ENCODE measurements around the gene TNFAIP8L1. TPM values are rescaled to one million over a fixed set of nuclear protein-coding genes. Genes with fewer than 3 reads are reported as not detected.

Gene TNFAIP8L1
- total and polyA plus RNA-seq, 4 donors = 15.6 to 29.0 (median 20.1) TPM

DNA sequence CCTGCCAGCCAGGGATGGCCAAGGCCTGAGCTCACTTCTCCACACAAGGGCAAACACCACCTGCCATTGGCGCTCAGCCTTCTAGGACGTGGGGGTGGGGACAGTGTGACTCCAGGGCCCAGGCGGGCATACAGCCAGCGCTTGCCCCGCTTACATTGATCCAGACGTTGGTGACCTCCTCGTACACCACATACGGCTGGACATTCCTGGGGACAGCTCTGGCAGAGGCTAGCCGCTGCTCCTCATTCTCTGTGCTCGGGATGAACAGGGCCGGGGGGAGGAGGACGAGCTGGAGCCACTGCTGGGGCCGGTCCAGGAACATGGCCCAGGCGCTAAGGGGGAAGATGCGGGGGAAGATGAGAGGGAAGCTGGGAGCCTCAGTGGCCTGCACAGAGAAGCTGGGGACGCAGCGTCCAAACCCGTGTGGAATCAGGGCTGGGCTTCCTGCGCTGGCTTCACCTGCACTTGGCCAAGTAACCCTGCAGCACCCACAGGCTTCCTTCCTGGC lies 56.0 kb downstream of the TNFAIP8L1 start:
- peaks cover 24 to 43% (median 35%) of the 10 kb centered on the region in 4 donors for H3K36me3 ChIP-seq (ENCODE audit: control insufficient read depth in 4 of 4, insufficient read depth in 3 of 4, low read depth in 1 of 4, low read length in 3 of 4)
- H3K9me3 ChIP-seq (ENCODE audit: control insufficient read depth in 4 of 4, low read length in 3 of 4) = no peaks in the 10 kb centered on the region
- H3K27ac ChIP-seq (ENCODE audit: low read depth in 1 of 2, low read length in 2 of 2) = peak overlapping the region; percentile 44 to 85
- H3K4me3 ChIP-seq (ENCODE audit: low read depth in 1 of 3, low read length in 3 of 3) = no peak overlapping the region
- no peaks in the 10 kb centered on the region for H3K27me3 ChIP-seq (ENCODE audit: control insufficient read depth in 4 of 4, insufficient read depth in 4 of 4, low read length in 3 of 4)
- TF ChIP-seq FOXA1 (IDR thresholded peaks at IDR 0.05) (no peak), FOXA2 (IDR thresholded peaks at IDR 0.05) (no peak), NR2F2 (IDR thresholded peaks at IDR 0.05) (no peak), TAF1 (conservative IDR thresholded peaks at IDR 0.05) (no peak), HNF4A (conservative IDR thresholded peaks at IDR 0.05) (peak in 1 of 2 donors; percentile 2), HNF4G (IDR thresholded peaks at IDR 0.05) (no peak), RXRA (IDR thresholded peaks at IDR 0.05) (peak; percentile 11 to 42), RAD21 (IDR thresholded peaks at IDR 0.05) (no peak), EGR1 (IDR thresholded peaks at IDR 0.05; ENCODE audit: low read depth in 2 of 2) (no peak), YY1 (IDR thresholded peaks at IDR 0.05) (no peak)
- TF ChIP-seq, protein P1, sequence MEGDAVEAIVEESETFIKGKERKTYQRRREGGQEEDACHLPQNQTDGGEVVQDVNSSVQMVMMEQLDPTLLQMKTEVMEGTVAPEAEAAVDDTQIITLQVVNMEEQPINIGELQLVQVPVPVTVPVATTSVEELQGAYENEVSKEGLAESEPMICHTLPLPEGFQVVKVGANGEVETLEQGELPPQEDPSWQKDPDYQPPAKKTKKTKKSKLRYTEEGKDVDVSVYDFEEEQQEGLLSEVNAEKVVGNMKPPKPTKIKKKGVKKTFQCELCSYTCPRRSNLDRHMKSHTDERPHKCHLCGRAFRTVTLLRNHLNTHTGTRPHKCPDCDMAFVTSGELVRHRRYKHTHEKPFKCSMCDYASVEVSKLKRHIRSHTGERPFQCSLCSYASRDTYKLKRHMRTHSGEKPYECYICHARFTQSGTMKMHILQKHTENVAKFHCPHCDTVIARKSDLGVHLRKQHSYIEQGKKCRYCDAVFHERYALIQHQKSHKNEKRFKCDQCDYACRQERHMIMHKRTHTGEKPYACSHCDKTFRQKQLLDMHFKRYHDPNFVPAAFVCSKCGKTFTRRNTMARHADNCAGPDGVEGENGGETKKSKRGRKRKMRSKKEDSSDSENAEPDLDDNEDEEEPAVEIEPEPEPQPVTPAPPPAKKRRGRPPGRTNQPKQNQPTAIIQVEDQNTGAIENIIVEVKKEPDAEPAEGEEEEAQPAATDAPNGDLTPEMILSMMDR (IDR thresholded peaks at IDR 0.05; ENCODE audit: low read depth, low read length, missing input control) = no peak
- TF ChIP-seq, protein P2, sequence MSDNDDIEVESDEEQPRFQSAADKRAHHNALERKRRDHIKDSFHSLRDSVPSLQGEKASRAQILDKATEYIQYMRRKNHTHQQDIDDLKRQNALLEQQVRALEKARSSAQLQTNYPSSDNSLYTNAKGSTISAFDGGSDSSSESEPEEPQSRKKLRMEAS (IDR thresholded peaks at IDR 0.05) = no peak
- TF ChIP-seq, protein P3, sequence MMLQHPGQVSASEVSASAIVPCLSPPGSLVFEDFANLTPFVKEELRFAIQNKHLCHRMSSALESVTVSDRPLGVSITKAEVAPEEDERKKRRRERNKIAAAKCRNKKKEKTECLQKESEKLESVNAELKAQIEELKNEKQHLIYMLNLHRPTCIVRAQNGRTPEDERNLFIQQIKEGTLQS (IDR thresholded peaks at IDR 0.05) = no peak
- TF ChIP-seq, protein P4, sequence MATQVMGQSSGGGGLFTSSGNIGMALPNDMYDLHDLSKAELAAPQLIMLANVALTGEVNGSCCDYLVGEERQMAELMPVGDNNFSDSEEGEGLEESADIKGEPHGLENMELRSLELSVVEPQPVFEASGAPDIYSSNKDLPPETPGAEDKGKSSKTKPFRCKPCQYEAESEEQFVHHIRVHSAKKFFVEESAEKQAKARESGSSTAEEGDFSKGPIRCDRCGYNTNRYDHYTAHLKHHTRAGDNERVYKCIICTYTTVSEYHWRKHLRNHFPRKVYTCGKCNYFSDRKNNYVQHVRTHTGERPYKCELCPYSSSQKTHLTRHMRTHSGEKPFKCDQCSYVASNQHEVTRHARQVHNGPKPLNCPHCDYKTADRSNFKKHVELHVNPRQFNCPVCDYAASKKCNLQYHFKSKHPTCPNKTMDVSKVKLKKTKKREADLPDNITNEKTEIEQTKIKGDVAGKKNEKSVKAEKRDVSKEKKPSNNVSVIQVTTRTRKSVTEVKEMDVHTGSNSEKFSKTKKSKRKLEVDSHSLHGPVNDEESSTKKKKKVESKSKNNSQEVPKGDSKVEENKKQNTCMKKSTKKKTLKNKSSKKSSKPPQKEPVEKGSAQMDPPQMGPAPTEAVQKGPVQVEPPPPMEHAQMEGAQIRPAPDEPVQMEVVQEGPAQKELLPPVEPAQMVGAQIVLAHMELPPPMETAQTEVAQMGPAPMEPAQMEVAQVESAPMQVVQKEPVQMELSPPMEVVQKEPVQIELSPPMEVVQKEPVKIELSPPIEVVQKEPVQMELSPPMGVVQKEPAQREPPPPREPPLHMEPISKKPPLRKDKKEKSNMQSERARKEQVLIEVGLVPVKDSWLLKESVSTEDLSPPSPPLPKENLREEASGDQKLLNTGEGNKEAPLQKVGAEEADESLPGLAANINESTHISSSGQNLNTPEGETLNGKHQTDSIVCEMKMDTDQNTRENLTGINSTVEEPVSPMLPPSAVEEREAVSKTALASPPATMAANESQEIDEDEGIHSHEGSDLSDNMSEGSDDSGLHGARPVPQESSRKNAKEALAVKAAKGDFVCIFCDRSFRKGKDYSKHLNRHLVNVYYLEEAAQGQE (IDR thresholded peaks at IDR 0.05) = no peak
- TF ChIP-seq, protein P5, sequence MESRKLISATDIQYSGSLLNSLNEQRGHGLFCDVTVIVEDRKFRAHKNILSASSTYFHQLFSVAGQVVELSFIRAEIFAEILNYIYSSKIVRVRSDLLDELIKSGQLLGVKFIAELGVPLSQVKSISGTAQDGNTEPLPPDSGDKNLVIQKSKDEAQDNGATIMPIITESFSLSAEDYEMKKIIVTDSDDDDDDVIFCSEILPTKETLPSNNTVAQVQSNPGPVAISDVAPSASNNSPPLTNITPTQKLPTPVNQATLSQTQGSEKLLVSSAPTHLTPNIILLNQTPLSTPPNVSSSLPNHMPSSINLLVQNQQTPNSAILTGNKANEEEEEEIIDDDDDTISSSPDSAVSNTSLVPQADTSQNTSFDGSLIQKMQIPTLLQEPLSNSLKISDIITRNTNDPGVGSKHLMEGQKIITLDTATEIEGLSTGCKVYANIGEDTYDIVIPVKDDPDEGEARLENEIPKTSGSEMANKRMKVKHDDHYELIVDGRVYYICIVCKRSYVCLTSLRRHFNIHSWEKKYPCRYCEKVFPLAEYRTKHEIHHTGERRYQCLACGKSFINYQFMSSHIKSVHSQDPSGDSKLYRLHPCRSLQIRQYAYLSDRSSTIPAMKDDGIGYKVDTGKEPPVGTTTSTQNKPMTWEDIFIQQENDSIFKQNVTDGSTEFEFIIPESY (IDR thresholded peaks at IDR 0.05) = no peak
- DNase-seq (ENCODE audit: low spot score) = no peak
- H3K9ac ChIP-seq (ENCODE audit: low read depth in 1 of 2, low read length in 2 of 2) = no peak overlapping the region
- peaks cover 13 to 47% (median 32%) of the 10 kb centered on the region in 4 donors for H3K4me1 ChIP-seq (ENCODE audit: control insufficient read depth in 4 of 4, insufficient read depth in 4 of 4, low read length in 3 of 4)
- WGBS = 41% methylated on average over 19 of the region's 19 CpGs

DNA sequence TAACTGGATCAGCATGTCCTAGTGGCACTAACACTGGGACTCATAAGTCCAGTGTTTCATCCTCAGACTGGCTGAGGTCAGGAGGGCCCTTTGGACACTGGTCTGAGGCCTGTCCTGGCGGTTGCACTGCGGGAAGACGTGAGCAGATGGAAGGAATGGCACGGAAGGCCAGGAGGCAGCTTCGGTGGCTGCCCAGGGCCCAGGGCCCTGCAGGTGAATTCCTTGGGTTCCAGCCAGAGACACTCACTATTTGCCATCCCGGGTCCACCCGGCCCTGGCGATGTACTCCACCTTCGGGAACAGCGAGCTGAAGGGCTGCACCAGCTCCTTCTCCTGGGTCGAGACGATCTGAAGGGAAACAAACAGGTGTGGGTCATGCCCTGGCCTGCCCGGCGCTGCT lies 58.0 kb downstream of the TNFAIP8L1 start:
- Histone ChIP-seq H3K4me1 (ENCODE audit: control insufficient read depth in 4 of 4, insufficient read depth in 4 of 4, low read length in 3 of 4) (peaks cover 12 to 40% (median 27%) of the 10 kb centered on the region in 4 donors), H3K9me3 (ENCODE audit: control insufficient read depth in 4 of 4, low read length in 3 of 4) (no peaks in the 10 kb centered on the region), H3K27me3 (ENCODE audit: control insufficient read depth in 4 of 4, insufficient read depth in 4 of 4, low read length in 3 of 4) (no peaks in the 10 kb centered on the region), H3K27ac (ENCODE audit: low read depth in 1 of 2, low read length in 2 of 2) (peak overlapping the region in 1 of 2 donors; percentile 1), H3K9ac (ENCODE audit: low read depth in 1 of 2, low read length in 2 of 2) (no peak overlapping the region), H3K36me3 (ENCODE audit: control insufficient read depth in 4 of 4, insufficient read depth in 3 of 4, low read depth in 1 of 4, low read length in 3 of 4) (peaks cover 30 to 57% (median 48%) of the 10 kb centered on the region in 4 donors), H3K4me3 (ENCODE audit: low read depth in 1 of 3, low read length in 3 of 3) (no peak overlapping the region)
- TF ChIP-seq YY1 (IDR thresholded peaks at IDR 0.05) = no peak
- TF ChIP-seq NR2F2 (IDR thresholded peaks at IDR 0.05) = no peak
- no peak for TF ChIP-seq JUND (IDR thresholded peaks at IDR 0.05)
- TF ChIP-seq HNF4A (conservative IDR thresholded peaks at IDR 0.05) = peak; percentile 5 to 11
- DNase-seq (ENCODE audit: low spot score) = no peak
- WGBS = 72% methylated on average over 14 of the region's 14 CpGs

Measured in liver (tissue), 9 donors.